HG02970 (cell line): Measurements from ENCODE around the gene MPLKIP.
"Not testable (repeated sequence)": the region's sequence is repeated elsewhere in the genome, so short reads cannot be mapped to it uniquely, and the experiment has no call there.

Experiments
- ATAC-seq: cut with Tn5 transposase; IDR thresholded peaks from one replicate; pipeline ENCODE4 v1.9.1; 2021; ENCODE audit warnings: mild to moderate bottlenecking, moderate library complexity, moderate number of reproducible peaks; ENCODE audit not compliant: unreplicated experiment, low FRiP score

The MPLKIP gene

GRCh38 chr7:40134428-40135316 is at the start of gene MPLKIP, which contains the start of gene SUGCT:
Gene MPLKIP, minus strand, starts transcription at chr7:40134622. Its CDS starts 55 bp downstream, at chr7:40134567.
Gene SUGCT, plus strand, starts transcription at chr7:40135005.
- peak; percentile 92 for ATAC-seq

GRCh38 chr7:40182452-40182851 is 48.0 kb upstream of the MPLKIP start:
- ATAC-seq: no peak

- ATAC-seq: no peak
These were observed 42.6 kb upstream of the MPLKIP start for GRCh38 chr7:40177071-40177470.

- ATAC-seq: no peak
These were observed 41.5 kb upstream of the MPLKIP start for GRCh38 chr7:40175725-40176510.

GRCh38 chr7:40175256-40175655 is 40.8 kb upstream of the MPLKIP start:
- ATAC-seq: not testable (repeated sequence)

GRCh38 chr7:40173121-40173520 is 38.7 kb upstream of the MPLKIP start:
- ATAC-seq: not testable (repeated sequence)

GRCh38 chr7:40168266-40168665 is 33.8 kb upstream of the MPLKIP start:
- not testable (repeated sequence) for ATAC-seq

GRCh38 chr7:40167291-40167690 is 32.9 kb upstream of the MPLKIP start:
- ATAC-seq: no peak

GRCh38 chr7:40165216-40165615 is 30.8 kb upstream of the MPLKIP start:
- ATAC-seq: no peak

- ATAC-seq: no peak
These were observed 28.1 kb upstream of the MPLKIP start for GRCh38 chr7:40162516-40162915.

- ATAC-seq: no peak
These were observed 22.6 kb upstream of the MPLKIP start for GRCh38 chr7:40156988-40157387.

- ATAC-seq: no peak
These were observed 17.1 kb upstream of the MPLKIP start for GRCh38 chr7:40151504-40151903.

GRCh38 chr7:40148671-40149070 is 14.2 kb upstream of the MPLKIP start:
- ATAC-seq: no peak

- not testable (repeated sequence) for ATAC-seq
These were observed 13.8 kb upstream of the MPLKIP start for GRCh38 chr7:40148247-40148580.

GRCh38 chr7:40147371-40148246 is 13.2 kb upstream of the MPLKIP start:
- no peak for ATAC-seq

GRCh38 chr7:40145596-40146130 is 11.2 kb upstream of the MPLKIP start:
- not testable (repeated sequence) for ATAC-seq

- not testable (repeated sequence) for ATAC-seq
These were observed 7.5 kb upstream of the MPLKIP start for GRCh38 chr7:40141916-40142315.

GRCh38 chr7:40139891-40140290 is 5.5 kb upstream of the MPLKIP start:
- ATAC-seq: not testable (repeated sequence)

GRCh38 chr7:40138973-40139372 is 4.6 kb upstream of the MPLKIP start:
- no peak for ATAC-seq

GRCh38 chr7:40137563-40137962 is 3.1 kb upstream of the MPLKIP start:
- no peak for ATAC-seq
